Measurements from ENCODE around the gene RASL11B.

- no peak for TF ChIP-seq POLR2A (IDR thresholded peaks at IDR 0.05)
- TF ChIP-seq CTCF (IDR thresholded peaks at IDR 0.05) = no peak
Observed at GRCh38 chr4:52874948-52875347, 12.8 kb downstream of the RASL11B start.

Data from suprapubic skin (tissue), 3 donors.